HG02798 (cell line): ENCODE measurements around the gene TRAM2.

Experiments used
- ATAC-seq: cut with Tn5 transposase; IDR thresholded peaks from one replicate; pipeline ENCODE4 v1.9.1; 2021; ENCODE audit warnings: mild to moderate bottlenecking; ENCODE audit not compliant: unreplicated experiment, poor library complexity

Gene TRAM2

DNA sequence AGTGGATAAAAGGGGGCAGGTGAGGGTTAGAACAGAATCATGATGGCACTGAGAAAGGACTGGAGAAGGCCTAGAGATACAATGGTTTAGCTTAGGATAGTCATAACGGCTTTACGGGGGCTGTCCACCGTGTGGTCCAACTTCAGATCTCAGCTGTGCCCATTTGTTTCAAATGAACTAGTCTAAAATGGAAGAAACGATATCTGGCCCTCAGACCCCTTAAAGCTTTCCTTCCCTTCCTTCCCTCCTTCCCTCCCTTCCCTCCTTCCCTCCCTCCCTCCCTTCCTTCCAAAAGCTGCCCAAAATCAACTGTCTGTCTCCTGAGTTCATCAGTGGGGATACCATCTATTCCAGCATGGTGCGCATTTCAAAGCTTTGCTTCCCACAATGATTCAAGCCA lies 27.9 kb downstream of the TRAM2 start:
- no peak for ATAC-seq

DNA sequence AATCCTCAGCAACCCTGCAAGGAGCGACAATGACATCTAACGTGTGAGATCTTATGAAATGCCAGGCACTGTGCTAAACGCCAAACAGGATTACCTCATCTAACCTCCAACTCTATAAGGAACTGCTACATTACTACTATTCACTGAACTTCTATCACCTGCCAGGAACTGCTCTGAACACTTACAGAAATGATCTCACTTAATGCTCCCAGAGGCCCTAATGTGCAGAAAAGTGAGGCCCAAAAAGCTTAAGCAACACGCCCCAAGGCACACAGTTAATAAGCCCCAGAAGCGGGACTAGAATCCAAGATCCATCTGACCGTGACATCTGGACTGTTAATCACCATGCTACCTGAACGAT lies 28.5 kb downstream of the TRAM2 start:
- ATAC-seq = no peak

DNA sequence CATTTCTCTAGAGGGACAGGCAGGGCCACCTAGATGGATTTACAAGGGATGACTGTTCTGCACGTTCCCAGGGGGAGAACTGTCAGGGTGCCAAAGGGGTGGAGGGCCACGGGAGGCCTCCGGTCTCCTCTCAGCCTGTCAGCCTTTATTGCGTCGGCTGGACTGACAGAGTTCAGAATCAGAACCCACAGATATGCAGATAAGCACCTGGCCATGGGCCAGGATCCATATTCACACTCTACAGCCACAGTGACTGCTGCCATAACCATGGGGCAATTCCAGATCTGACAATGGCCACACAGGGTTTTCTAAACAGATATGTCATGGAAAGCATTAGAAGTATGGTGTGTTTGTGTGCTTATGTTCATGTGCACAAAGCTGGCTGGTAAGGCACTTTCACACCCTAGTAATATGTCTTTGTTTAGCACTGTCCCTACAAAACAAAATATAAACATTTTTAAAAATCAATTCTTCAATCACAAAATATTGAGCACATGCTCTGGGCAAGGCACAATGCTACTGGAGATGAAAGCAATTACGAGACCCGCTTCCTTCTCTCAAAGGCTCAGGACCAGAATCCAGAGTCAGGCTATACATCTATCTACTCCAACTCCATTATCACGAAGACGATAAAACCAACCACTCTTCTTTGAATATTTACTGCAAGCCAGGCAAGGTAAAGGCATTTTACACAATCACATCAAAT lies 29.1 kb downstream of the TRAM2 start:
- no peak for ATAC-seq

DNA sequence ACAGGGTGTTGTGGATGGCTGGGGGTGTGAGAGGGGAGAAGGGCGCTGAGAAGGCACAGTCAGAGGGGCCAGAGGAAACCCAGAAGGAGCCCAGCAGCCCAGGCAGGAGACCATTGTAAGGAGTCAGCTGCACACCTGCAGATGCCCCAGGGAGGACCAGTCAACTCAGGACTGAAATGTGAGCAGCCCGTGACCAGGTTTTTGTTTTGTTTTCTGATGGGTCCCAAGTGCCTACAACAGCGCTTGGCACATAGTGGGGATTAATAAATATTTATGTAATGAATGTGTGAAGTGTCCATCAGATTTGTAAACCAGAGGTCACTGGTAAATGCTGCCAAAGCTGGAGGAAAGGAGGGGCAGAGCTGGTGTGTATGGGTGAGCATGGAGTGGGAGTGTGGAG lies 30.2 kb downstream of the TRAM2 start:
- peak; percentile 85 for ATAC-seq

DNA sequence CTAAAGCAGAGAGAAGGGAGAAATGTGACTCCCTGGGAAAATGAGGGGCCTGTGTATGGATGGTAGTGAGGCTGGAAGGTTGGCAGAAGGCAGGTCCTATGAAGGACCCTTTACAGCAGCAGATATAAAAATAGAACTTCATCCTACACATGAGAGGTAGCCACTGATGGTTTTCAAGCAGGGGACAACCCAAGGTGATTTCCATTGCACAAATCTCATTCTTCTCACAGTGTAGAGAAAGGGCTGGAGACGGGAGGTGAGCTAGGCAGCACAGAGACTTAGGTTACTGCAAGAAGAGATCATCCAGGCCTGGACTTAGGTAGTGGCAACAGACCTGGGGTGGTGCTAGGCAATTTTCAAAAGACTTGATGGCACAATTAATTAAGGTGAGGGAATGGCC lies 30.7 kb downstream of the TRAM2 start:
- ATAC-seq = peak; percentile 65

DNA sequence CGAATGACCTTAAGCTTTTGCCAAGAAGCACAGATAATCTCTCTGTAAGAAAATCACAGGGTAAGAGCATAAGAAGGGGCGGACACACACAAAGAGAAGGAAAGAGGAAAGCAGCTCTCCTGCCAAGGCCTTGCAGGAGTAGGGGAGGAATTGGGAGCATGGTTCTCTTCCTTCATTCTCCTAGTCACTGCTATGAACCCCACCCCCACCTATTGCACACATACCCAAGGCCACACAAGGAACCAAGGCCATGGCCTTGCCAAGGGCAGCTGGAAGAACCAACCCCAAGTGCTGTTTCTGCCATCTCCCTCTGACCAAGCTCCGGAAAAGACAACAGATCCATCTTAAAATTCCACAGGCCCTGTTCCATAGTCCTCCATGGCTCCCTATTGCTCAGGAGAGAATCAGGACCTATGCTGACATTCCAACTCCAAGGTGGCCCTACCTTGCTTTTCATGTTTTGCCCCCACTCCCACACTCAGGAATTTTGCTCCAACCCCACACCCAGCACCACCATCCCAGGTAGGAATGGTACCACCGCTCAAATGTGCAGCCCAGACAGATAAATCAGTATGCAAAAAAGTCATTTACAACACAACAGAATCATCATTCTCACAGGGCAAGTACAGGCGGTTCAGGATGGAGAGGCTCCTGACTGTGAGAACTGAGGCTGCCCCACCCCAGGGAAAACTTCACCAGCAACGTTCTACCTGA lies 31.3 kb downstream of the TRAM2 start:
- ATAC-seq = no peak

DNA sequence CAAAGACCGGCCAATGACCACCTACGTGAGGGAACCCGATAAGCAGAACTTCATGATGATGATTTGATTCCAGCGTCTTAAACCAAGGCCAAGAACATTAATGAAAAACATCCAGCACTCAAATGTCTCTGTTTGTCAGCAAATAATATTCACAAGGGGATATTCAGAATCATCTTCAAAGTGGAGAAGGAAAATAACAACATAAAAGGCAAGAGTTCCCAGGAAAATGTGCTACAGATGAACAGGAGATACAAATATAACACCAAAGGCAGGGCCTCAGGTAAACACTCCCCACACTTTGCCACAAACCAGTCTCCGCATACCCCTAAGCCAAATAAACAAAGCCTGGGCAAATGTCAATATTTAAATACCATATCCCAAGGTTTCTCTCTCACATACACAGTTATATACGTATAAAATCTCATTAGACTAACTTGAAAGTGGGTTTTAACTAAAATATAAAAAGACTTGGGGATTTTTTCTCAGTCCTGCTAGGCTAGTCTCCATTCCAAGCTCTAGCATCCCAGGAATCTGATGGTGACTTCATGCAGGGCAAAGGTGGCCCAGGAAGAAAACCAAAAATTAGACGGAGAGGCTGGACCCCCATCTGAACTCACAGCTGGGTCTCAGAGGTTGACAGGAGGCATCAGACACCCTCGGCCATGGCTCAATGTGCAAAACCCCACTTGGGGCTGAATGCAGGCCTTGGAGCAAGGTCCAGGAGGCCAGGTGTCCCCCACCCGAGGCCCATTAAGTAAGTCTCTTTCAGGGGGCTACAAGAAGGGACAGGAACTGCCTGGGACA lies 32.1 kb downstream of the TRAM2 start:
- ATAC-seq = no peak

DNA sequence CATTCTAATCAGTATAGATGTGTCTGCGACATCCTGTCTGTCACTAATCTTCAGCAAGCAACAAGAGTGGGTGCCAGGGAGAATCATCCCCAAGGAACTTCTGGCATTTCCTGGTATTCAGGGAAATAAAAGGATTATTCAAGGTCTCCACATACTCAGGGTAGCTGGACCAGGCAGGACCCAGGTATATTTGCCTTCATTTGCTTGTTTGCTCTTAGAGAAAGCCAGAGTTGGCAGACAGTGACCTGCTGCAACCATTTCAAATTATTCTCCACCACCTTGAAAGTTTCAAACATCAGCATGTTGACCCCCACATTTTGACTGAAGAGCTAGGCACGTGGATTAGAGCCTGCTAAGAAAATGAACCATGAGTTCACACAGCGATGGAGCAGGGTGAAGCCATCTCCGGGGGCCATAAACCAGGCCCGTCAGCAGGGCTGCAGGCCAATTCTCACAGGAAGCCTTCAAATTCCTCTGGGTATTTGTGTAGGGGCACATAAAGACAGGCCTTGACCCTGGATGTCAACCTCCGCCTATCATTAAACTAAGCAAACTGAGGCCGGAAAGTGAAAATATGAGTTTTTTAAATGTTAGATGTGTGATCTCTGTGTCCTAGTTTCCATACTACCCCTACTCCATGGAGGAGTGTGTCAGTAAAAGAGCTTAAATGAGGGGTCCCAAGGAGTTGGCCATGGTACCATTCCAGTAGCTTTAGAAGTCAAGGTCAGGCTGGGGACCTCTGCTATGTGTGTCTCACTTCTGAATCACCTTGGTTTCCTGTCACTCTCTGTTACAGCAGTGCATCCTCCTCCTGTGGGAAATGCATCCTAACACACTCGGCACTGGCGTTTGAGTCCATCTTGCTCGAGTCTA lies 32.9 kb downstream of the TRAM2 start:
- no peak for ATAC-seq

DNA sequence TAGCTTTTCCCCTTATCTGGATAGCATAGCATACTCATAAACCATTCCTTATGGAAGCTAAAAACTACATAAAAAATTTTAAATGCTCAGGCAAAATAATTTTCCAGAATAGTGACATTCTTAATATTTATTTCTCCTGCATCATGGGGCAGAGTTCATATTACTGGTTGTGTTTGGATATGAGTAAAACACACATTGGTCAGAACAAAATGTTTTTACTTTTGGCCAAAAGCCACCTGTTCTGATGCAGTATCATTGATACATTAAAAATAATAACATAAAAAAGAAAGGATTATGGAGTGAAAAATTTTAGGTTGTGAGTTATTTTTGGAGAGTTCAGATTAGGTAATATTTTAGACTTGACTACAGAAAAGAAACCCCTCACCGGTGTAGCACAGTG lies 33.6 kb downstream of the TRAM2 start:
- no peak for ATAC-seq

DNA sequence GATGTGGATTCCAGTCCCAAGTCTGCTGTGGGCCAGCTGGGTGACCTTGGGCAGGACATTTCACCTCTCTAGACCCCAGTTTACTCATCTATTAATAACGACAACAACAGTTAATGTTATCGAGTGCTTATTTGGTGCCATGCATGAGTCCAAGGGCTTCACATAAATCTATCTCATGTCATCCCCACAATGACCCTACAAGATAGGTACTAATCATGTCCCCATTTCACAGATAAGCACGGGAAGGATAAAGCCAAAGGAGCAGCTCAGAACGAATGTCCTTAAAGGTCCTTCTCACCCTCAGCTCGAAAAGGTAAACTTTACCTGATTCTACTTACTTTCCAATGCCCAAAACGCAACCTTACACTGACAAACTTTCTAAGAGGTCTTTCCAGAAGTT lies 35.7 kb downstream of the TRAM2 start:
- ATAC-seq = no peak

DNA sequence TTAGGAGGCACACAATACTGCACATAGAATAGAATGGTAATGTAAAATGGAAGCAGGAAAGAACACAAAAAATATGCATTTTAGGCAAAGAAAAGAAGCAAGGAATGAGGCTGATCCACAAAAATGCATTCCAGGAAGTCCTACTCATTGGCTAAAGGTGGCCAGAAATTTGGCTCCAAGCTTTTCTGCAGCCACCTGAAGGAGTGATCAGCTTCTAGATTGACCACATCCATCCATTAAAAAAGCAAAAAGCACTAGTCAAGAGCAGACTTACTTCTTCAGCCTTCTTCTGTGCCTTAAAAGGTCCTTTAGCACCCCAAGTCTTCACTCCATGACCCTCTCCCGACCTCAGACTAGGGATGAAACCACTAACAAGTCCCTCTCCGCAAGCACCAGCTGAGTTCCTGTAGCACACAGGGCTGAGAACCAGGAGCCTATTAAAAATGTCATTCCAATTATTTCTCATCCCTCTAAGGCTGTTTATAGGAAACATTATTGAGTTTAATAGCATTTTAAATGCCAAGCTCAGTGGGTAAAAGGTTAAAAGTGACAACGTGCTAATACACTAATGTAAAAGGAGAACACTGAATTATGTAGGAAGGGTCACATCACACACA lies 36.5 kb downstream of the TRAM2 start:
- ATAC-seq = no peak

DNA sequence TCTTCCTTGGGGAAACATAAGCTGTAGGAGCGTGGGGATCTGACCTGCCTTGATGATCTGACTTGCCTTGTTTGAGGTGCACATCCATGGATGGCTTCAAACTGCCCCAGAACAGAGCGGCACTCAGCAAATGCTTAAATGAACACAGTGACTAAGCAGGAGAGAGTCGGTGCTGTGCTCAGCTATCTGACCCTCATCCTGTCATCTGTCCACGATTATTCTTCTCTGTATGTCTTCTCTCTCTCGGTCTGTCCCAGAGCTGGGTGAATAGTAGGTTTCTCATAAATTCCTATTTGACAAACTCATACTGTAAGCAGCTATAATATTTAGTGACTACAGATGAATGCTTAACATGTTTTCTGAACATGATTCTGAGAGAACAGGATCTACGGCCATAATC lies 37.3 kb downstream of the TRAM2 start:
- ATAC-seq = no peak

DNA sequence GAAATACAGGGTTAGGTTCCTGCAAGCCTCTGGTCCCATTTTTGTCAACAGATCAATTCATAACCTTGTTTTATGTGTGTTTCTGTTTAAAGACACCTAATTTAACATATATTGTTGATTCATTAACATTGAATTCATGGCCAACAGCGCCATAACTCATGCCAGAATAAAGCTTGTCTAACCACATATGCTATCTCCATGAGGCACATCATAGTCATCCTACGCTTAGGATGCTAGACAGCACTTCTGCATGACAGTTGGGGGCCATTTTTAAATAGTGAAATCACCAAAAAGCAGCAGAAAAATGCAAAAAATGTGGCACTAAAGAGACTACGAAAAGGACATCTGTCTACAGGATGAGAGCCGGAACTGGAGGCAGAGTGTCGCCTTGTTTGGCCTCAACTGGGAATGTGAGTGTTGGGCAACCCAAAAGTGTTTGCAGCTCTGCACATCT lies 37.9 kb downstream of the TRAM2 start:
- no peak for ATAC-seq

DNA sequence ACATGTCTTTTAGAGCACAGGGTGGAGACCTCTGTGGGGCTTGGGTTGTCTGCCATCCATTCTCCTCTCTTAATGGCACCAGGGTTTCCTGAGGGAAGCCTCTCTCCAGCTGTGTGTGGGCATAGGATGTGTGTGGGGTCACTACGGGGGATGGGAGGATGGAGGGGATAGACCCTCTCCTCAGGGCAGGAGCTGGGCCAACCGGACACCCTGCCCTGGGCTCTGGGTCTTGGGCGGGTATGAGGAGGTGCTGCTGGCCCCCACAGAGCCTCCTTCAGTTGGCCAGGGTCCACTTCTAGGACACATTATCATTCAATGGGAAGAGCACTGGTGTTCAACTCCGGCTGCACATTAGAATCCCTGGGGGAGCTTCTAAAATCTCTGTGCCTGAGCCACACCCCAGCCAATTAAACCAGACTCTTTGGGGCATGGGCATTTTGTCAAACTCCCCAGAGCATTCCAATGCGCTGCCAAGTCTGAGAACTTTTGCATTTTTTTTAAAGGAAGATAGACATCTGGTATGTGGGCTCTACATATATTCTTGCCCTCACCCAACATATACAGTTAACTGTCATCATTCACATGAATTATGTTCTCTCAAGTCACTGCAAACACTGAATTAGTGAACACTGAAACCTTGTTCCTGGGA lies 38.5 kb downstream of the TRAM2 start:
- no peak for ATAC-seq

DNA sequence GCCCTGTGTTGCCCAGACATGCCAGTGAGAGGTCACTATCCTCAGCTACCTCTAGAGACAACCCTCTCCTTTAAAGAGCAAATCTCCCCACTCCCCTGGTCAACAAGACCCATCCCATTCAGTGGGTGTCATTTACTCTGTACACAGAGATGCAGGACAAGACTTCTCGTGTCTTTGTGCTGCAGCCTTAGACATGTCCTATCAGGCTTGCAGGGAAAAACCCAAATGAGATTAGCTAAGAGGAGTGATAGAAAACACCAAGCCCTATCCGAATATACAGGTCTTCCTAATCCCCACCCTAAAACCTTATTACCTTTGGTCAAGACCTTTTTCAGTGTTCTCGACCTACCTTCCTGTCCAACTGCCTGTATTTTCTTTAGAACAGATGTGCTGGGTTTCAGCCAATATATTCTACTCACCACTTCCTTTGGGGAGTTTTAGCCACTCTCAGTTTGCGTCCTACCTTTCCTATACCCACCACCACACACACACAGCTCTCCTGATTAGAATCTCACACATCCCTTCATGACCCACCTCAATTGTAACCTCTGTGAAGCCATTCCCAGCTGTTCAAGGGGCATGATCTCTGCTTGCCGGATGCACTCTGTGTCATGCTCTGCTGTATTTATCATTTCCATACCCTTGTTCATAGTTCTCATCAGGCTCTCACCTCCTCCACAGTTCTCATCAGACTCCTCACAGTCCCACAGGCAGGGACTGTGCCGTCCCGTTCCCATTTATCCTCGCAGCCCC lies 39.7 kb downstream of the TRAM2 start:
- ATAC-seq = peak; percentile 52

DNA sequence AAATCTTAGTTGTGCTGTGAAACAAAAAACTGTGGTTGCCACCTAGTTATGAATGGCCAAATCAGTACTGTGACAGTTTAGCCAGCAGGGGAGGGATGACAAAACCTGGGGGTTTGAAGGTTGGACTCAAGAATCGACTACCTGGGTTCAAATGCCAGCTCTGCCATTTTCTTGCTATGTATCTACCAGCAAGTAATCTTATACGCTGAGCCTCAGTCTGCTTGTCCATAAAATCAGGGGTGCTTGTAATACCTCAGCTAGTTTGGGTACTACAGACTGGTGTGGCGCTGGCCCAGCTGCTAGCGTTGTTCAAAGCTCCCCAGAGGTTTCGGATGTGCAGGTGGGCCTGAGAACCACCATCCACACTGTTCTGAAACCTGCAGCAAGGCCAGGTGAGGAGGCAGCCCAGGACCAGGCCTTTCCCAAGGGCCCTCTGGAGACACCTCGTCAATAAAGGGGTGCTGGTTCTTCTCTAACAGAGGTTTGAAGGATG lies 40.4 kb downstream of the TRAM2 start:
- peak; percentile 61 for ATAC-seq

DNA sequence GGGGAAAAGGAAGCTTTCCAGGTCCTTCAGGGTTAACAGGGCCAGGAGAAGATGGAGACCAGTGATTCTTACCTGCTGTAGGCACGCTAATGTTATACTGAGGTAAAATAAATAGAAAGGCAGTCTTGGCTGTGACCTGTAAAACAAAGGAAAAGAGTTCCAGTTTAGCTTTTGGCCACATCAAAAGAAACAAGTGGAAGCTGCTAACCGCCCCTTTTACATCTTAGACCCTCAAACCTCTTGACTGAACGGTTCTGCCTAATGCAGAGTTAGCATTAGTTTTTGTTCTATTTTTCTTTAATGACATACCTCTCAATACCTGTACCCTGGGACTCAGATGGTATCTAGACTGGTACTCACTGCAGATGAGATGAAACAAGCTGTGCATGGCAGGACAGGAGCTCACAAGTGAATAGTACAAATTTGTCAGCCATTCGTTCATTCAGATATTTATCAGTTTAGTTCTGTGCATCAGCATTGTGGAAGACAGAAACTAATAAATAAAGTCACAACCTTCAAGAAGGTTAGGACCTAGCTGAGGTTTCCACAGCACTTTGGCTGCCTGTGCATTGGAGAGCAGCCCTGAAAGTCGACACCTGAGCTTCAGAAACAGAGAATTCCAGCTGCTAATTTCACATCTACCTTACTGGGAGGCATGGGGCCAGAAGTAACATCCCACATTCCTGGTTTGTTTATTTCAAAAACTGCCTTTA lies 41.0 kb downstream of the TRAM2 start:
- peak; percentile 18 for ATAC-seq

DNA sequence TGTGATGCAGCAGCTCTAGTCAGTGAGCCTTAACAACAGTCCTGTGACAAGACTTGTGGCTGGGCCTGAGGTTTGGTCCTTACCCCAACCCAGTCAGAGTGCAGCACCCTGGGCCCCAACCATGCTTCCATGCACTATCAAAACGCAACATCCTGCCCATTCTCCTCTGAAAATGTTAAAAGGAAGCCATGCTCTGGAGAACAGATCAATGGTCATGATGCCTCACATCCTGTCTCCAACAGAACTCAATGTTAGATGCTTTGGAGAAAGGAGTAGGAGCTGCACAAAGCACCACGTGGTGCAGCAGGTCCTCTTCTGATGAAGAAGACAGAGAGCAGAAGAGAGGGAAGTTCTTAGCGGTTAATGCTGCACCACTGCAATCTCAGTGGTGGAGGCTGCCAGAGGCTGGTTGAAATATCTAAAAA lies 41.9 kb downstream of the TRAM2 start:
- ATAC-seq = no peak
